Measurements from ENCODE around the gene PAX5.

The PAX5 gene

GRCh38 chr9:36834736-36835135 lies 199.3 kb downstream of the PAX5 start:
- no peak for DNase-seq (ENCODE audit: low spot score)

GRCh38 chr9:36833954-36834353 lies 200.1 kb downstream of the PAX5 start:
- DNase-seq (ENCODE audit: low spot score) = no peak

GRCh38 chr9:36832164-36832795 lies 201.8 kb downstream of the PAX5 start:
- DNase-seq (ENCODE audit: low spot score) = no peak

- DNase-seq (ENCODE audit: low spot score) = no peak
Observed at GRCh38 chr9:36831381-36832161, 202.5 kb downstream of the PAX5 start.

GRCh38 chr9:36828611-36829013 lies 205.5 kb downstream of the PAX5 start:
- DNase-seq (ENCODE audit: low spot score) = no peak

- DNase-seq (ENCODE audit: low spot score) = no peak
Observed at GRCh38 chr9:36827593-36827992, 206.5 kb downstream of the PAX5 start.

- no peak for DNase-seq (ENCODE audit: low spot score)
Observed at GRCh38 chr9:36826581-36826980, 207.5 kb downstream of the PAX5 start.

GRCh38 chr9:36825179-36825578 lies 208.9 kb downstream of the PAX5 start:
- no peak for DNase-seq (ENCODE audit: low spot score)

GRCh38 chr9:36823934-36824333 lies 210.1 kb downstream of the PAX5 start:
- DNase-seq (ENCODE audit: low spot score) = no peak

GRCh38 chr9:36823466-36823865 lies 210.6 kb downstream of the PAX5 start:
- DNase-seq (ENCODE audit: low spot score) = no peak

GRCh38 chr9:36822201-36822600 lies 211.9 kb downstream of the PAX5 start:
- no peak for DNase-seq (ENCODE audit: low spot score)

GRCh38 chr9:36820392-36820861 lies 213.6 kb downstream of the PAX5 start:
- DNase-seq (ENCODE audit: low spot score) = no peak

GRCh38 chr9:36818965-36819870 lies 214.8 kb downstream of the PAX5 start:
- DNase-seq (ENCODE audit: low spot score) = no peak

GRCh38 chr9:36818242-36818938 lies 215.7 kb downstream of the PAX5 start:
- no peak for DNase-seq (ENCODE audit: low spot score)

GRCh38 chr9:36817160-36817834 lies 216.8 kb downstream of the PAX5 start:
- no peak for DNase-seq (ENCODE audit: low spot score)

- DNase-seq (ENCODE audit: low spot score) = no peak
Observed at GRCh38 chr9:36816371-36816770, 217.7 kb downstream of the PAX5 start.

GRCh38 chr9:36815566-36816348 lies 218.3 kb downstream of the PAX5 start:
- DNase-seq (ENCODE audit: low spot score) = no peak

- no peak for DNase-seq (ENCODE audit: low spot score)
Observed at GRCh38 chr9:36815023-36815422, 219.0 kb downstream of the PAX5 start.

GRCh38 chr9:36813154-36813553 lies 220.9 kb downstream of the PAX5 start:
- no peak for DNase-seq (ENCODE audit: low spot score)

- no peak for DNase-seq (ENCODE audit: low spot score)
Observed at GRCh38 chr9:36812556-36812955, 221.5 kb downstream of the PAX5 start.

- no peak for DNase-seq (ENCODE audit: low spot score)
Observed at GRCh38 chr9:36808251-36808650, 225.8 kb downstream of the PAX5 start.

Measured in ecto neural progenitor cell (in vitro differentiated cells).